IMR-90 (cell line): ENCODE data around the gene FAM114A2. TPM values are rescaled to one million over a fixed set of nuclear protein-coding genes. Genes with fewer than 3 reads are reported as not detected.
A peak's percentile ranks its signal among the peaks of the same experiment; 100 is the strongest.

Experiments used
- ATAC-seq: fragments of 200-7000 bp; cut with Tn5 transposase; 2 replicates; pipeline ENCODE4 v1.9.1; 2020; ENCODE audit warnings: low read depth, mild to moderate bottlenecking, moderate library complexity
- BruUV-seq: library from RNA; stranded (reverse); fragments of 400-500 nt; replicated peaks from 2 replicates; lab custom pipeline; 2021; lab: Mats Ljungman, UMichigan
- CTCF ChIA-PET: fragments of 300-600 bp; formaldehyde crosslinking; extraction: SDS; loops from one replicate; lab custom pipeline; 2021; ENCODE audit warnings: antibody characterized with exemption; lab: Yijun Ruan, JAX
- POLR2A ChIA-PET: fragments of 300-600 bp; sonication (Branson Sonifier 250); formaldehyde crosslinking; loops from one replicate; lab custom pipeline; 2022; ENCODE audit warnings: antibody characterized with exemption; ENCODE audit not compliant: unreplicated experiment; lab: Charles Lee
- DNase-seq: peaks from one replicate; pipeline ENCODE4 v3.0.0; 2013
- H2AFZ ChIP-seq: replicated peaks from 2 replicates; pipeline ENCODE3; 2013; ENCODE audit warnings: low read length, mild to moderate bottlenecking; ENCODE audit not compliant: poor library complexity
- H2AK5ac ChIP-seq: 2 replicates; pipeline ENCODE4 v1.6.1; 2013; ENCODE audit warnings: low read depth, low read length, inconsistent platforms
- H2AK9ac ChIP-seq: replicated peaks from 2 replicates; pipeline ENCODE3; 2013; ENCODE audit warnings: mild to moderate bottlenecking, low read depth, low read length, moderate library complexity; ENCODE audit not compliant: poor library complexity
- H2BK120ac ChIP-seq: 2 replicates; pipeline ENCODE4 v1.6.1; 2013; ENCODE audit warnings: low read depth, low read length, inconsistent platforms
- H2BK15ac ChIP-seq: 3 replicates; pipeline ENCODE4 v1.6.1; 2013; ENCODE audit warnings: low read depth, low read length, inconsistent platforms
- H2BK20ac ChIP-seq: 2 replicates; pipeline ENCODE4 v1.6.1; 2013; ENCODE audit warnings: low read depth, mild to moderate bottlenecking, inconsistent platforms, low read length, moderate library complexity
- H2BK5ac ChIP-seq: 2 replicates; pipeline ENCODE4 v1.6.1; 2013; ENCODE audit warnings: mild to moderate bottlenecking, low read depth, low read length, inconsistent platforms; ENCODE audit not compliant: poor library complexity, severe bottlenecking
- H3K14ac ChIP-seq: replicated peaks from 2 replicates; pipeline ENCODE4 v1.6.1; 2013; ENCODE audit warnings: low read depth, low read length, inconsistent platforms
- H3K18ac ChIP-seq: 2 replicates; pipeline ENCODE4 v1.6.1; 2013; ENCODE audit warnings: low read depth, low read length, control low read depth
- H3K23ac ChIP-seq: 2 replicates; pipeline ENCODE4 v1.6.1; 2013; ENCODE audit warnings: low read depth, low read length, inconsistent platforms
- H3K27ac ChIP-seq: 2 replicates; pipeline ENCODE4 v1.5.1; 2013; ENCODE audit warnings: mild to moderate bottlenecking, control low read depth, low read length; ENCODE audit not compliant: insufficient read depth
- H3K27me3 ChIP-seq: 2 replicates; pipeline ENCODE4 v1.6.1; 2013; ENCODE audit warnings: low read length; ENCODE audit not compliant: control insufficient read depth, insufficient read depth
- H3K36me3 ChIP-seq: 2 replicates; pipeline ENCODE4 v1.6.1; 2013; ENCODE audit warnings: low read length, mixed read lengths; ENCODE audit not compliant: control insufficient read depth, insufficient read depth
- H3K4ac ChIP-seq: 2 replicates; pipeline ENCODE4 v1.6.1; 2013; ENCODE audit warnings: low read depth, low read length, inconsistent platforms
- H3K4me1 ChIP-seq: 2 replicates; pipeline ENCODE4 v1.6.1; 2013; ENCODE audit warnings: low read length, mixed read lengths; ENCODE audit not compliant: control insufficient read depth, insufficient read depth
- H3K4me2 ChIP-seq: 2 replicates; pipeline ENCODE4 v1.6.1; 2013; ENCODE audit warnings: low read depth, mild to moderate bottlenecking, control low read depth, low read length, moderate library complexity
- H3K4me3 ChIP-seq: 2 replicates; pipeline ENCODE4 v1.5.1; 2013; ENCODE audit warnings: low read depth, mild to moderate bottlenecking, control low read depth, low read length, moderate library complexity; ENCODE audit not compliant: insufficient read depth
- H3K56ac ChIP-seq: 2 replicates; pipeline ENCODE4 v1.6.1; 2013; ENCODE audit warnings: low read length, inconsistent platforms; ENCODE audit not compliant: insufficient read depth; ENCODE audit errors: extremely low read depth
- H3K79me1 ChIP-seq, 2 experiments: 2 replicates each; pipeline ENCODE4 v1.6.1; 2013; ENCODE audit warnings: low read length in 2 of 2, inconsistent platforms in 1 of 2, low read depth in 1 of 2
- H3K9ac ChIP-seq: 2 replicates; pipeline ENCODE4 v1.6.1; 2013; ENCODE audit warnings: low read depth, low read length, control low read depth
- H3K9me1 ChIP-seq: 2 replicates; pipeline ENCODE4 v1.6.1; 2013; ENCODE audit warnings: low read length, inconsistent platforms; ENCODE audit not compliant: insufficient read depth
- H3K9me3 ChIP-seq: 2 replicates; pipeline ENCODE4 v1.6.1; 2013; ENCODE audit warnings: low read length; ENCODE audit not compliant: control insufficient read depth, insufficient read depth
- H4K20me1 ChIP-seq: 2 replicates; pipeline ENCODE4 v1.6.1; 2013; ENCODE audit warnings: low read length, inconsistent platforms; ENCODE audit not compliant: insufficient read depth
- H4K5ac ChIP-seq: 2 replicates; pipeline ENCODE4 v1.6.1; 2013; ENCODE audit warnings: mild to moderate bottlenecking, low read depth, low read length, control low read depth
- H4K8ac ChIP-seq, 2 experiments: 2 replicates each; pipeline ENCODE4 v1.6.1; 2013; ENCODE audit warnings: low read depth in 2 of 2, low read length in 2 of 2, control low read depth in 1 of 2, inconsistent platforms in 1 of 2
- H4K91ac ChIP-seq: 2 replicates; pipeline ENCODE4 v1.6.1; 2013; ENCODE audit warnings: low read depth, low read length, inconsistent platforms; ENCODE audit not compliant: insufficient read depth
- BHLHE40 ChIP-seq: fragments of 150-350 bp; IDR thresholded peaks from 2 replicates; pipeline ENCODE4 v1.6.1; 2016; ENCODE audit warnings: mild to moderate bottlenecking, low read depth, low read length
- CEBPB ChIP-seq: IDR thresholded peaks from 2 replicates; pipeline ENCODE4 v1.6.1; 2012; ENCODE audit warnings: low read depth, low read length, improper control_type of control experiment
- CHD1 ChIP-seq: IDR thresholded peaks from 2 replicates; pipeline ENCODE4 v1.6.1; 2012; ENCODE audit warnings: low read depth, low read length, improper control_type of control experiment
- ELK1 ChIP-seq: fragments of 150-350 bp; IDR thresholded peaks from 2 replicates; pipeline ENCODE4 v1.6.1; 2016; ENCODE audit warnings: low read depth, mild to moderate bottlenecking, low read length, moderate library complexity, borderline replicate concordance
- FOS ChIP-seq: fragments of 150-350 bp; IDR thresholded peaks from 2 replicates; pipeline ENCODE4 v1.6.1; 2016; ENCODE audit warnings: low read depth, low read length
- MAFK ChIP-seq: IDR thresholded peaks from 2 replicates; pipeline ENCODE4 v1.6.1; 2012; ENCODE audit warnings: low read depth, low read length, improper control_type of control experiment
- MXI1 ChIP-seq: IDR thresholded peaks from 2 replicates; pipeline ENCODE4 v1.6.1; 2012; ENCODE audit warnings: low read depth, mild to moderate bottlenecking, low read length, moderate library complexity, borderline replicate concordance
- NFE2L2 ChIP-seq: fragments of 150-350 bp; IDR thresholded peaks from 2 replicates; pipeline ENCODE4 v1.6.1; 2016; ENCODE audit warnings: low read depth, mild to moderate bottlenecking, low read length
- POLR2A ChIP-seq: IDR thresholded peaks from 2 replicates; pipeline ENCODE4 v1.6.1; 2012; ENCODE audit warnings: mild to moderate bottlenecking, low read depth, low read length
- RAD21 ChIP-seq: IDR thresholded peaks from 2 replicates; pipeline ENCODE4 v1.6.1; 2012; ENCODE audit warnings: low read length, improper control_type of control experiment
- RFX5 ChIP-seq: IDR thresholded peaks from 2 replicates; pipeline ENCODE4 v1.8.0; 2012; ENCODE audit warnings: low read depth, mild to moderate bottlenecking, low read length, moderate library complexity
- SMC3 ChIP-seq: fragments of 150-350 bp; IDR thresholded peaks from 2 replicates; pipeline ENCODE4 v1.6.1; 2016; ENCODE audit warnings: low read depth, mild to moderate bottlenecking, antibody characterized with exemption, low read length, moderate library complexity
- USF2 ChIP-seq: fragments of 150-350 bp; IDR thresholded peaks from 2 replicates; pipeline ENCODE4 v1.6.1; 2017; ENCODE audit warnings: mild to moderate bottlenecking, antibody characterized with exemption, low read length, low read depth
- WGBS, 2 experiments: methylation state at CpG; one replicate each; pipeline versions ENCODE4 v1.1.5 to v1.1.7; 2013; ENCODE audit warnings: missing lambda C conversion rate in 2 of 2; ENCODE audit not compliant: insufficient read length in 1 of 2; ENCODE audit errors: extremely low coverage in 2 of 2; 5-methylcytosine and 5-hydroxymethylcytosine counted together
- dilution Hi-C: fragments of 300-500 bp; cut with HindIII; formaldehyde crosslinking; loops from one replicate; pipeline ENCODE4 v1.14.3; 2018; ENCODE audit warnings: low sequenced_read_pairs; ENCODE audit not compliant: unreplicated experiment
- in situ Hi-C: fragments of 300-500 bp; cut with MboI; formaldehyde crosslinking; loops from 3 replicates; pipeline ENCODE4 v1.14.3; 2019; ENCODE audit warnings: low sequenced_read_pairs, inconsistent platforms, mixed read lengths
- intact Hi-C: fragments of 100-400 bp; cut with micrococcal nuclease; formaldehyde crosslinking; loops from 2 replicates; pipeline ENCODE4 v1.10.0; 2022
- polyA plus RNA-seq, 3 experiments: library from polyadenylated mRNA; depleted of rRNA; stranded (reverse); fragments of >200 nt; gene quantifications; 2 replicates each; pipeline ENCODE4 v1.2.3, GENCODE V29; 2012; ENCODE audit warnings: low replicate concordance in 1 of 3
- total RNA-seq: library from RNA; depleted of rRNA; stranded (reverse); fragments of >200 nt; gene quantifications from 2 replicates; pipeline ENCODE4 v1.2.3, GENCODE V29; 2012
- TF ChIP-seq, protein P1 (sequence below): conservative IDR thresholded peaks from 2 replicates; pipeline ENCODE4 v1.5.1; 2012; ENCODE audit warnings: mild to moderate bottlenecking, low read depth, low read length, improper control_type of control experiment

Gene FAM114A2
- total and polyA plus RNA-seq, 2 of the 4 experiments (the other 2 are of a cell fraction): 13.2 to 41.2 TPM

DNA sequence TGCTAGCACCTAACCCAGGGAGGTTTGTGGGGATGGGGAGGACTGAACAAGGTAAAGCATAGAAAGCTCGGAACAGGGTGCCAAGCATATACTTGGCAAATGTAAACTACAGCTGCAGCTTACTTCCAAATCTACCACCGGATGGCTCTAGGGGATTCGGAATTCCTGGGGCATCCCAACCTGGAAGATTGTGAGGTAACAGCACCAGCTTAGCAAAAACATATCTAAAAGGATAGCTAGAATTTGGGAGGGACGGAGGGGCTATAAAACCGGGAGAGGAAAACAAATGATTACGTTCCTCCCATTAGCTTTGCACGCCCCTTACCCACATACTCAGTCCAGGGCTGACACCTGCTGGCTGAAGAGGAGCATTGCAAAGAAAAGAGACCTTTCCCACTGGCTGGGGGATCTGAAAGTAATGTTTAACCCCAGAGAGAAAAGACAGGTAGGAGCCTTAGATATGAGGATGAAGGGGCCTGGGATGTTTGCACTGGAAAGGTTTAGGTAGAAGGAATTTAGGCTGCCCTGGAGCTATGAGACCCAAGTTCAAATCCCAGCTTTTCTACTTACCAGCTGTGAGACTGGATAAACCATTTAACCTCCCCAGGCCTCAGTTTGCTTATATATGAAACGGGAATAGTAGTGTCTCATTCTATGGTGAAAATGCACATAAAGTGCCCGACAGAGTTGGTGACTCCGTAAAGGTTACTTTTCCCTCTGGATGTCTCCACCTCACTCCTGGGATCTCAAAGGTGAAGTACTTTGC, 73.6 kb downstream of the FAM114A2 start:
- Histone ChIP-seq H3K9me1 (peaks cover 3% of the 10 kb centered on the region; the same call in 1 of the 2 replicates), H2AFZ (peak overlapping the region; percentile 90), H3K56ac (no peak overlapping the region), H3K27me3 (no peaks in the 10 kb centered on the region; the same call in 1 of the 2 replicates), H3K4me1 (peaks cover 8% of the 10 kb centered on the region), H3K23ac (no peak overlapping the region), H4K20me1 (no peaks in the 10 kb centered on the region), H3K9ac (0 out of 2 replicates have a peak overlapping the region, but pooled peaks have one; percentile 1), H2BK20ac (0 out of 2 replicates have a peak overlapping the region, but pooled peaks have one; percentile 53), H3K4ac (peak overlapping the region; percentile 58; the same call in 1 of the 2 replicates), H3K9me3 (no peaks in the 10 kb centered on the region), H4K5ac (peak overlapping the region; percentile 22; the same call in 1 of the 2 replicates), H2AK9ac (no peak overlapping the region), H4K8ac (peak overlapping the region in 1 of 2 experiments; percentile 34; a peak in 1 of 4 replicates), H2BK5ac (no peak overlapping the region), H3K27ac (no peak overlapping the region), H2AK5ac (no peak overlapping the region), H4K91ac (peak overlapping the region; percentile 43), H2BK15ac (no peak overlapping the region), H3K18ac (no peak overlapping the region), H3K36me3 (no peaks in the 10 kb centered on the region), H3K79me1 (no peaks in the 10 kb centered on the region), H3K4me3 (no peak overlapping the region), H2BK120ac (peak overlapping the region; percentile 74), H3K4me2 (peak overlapping the region; percentile 48), H3K14ac (no peak overlapping the region)
- ChIA-PET POLR2A (no interaction called here), CTCF (interaction anchor here (0.6 to 2.2 kb wide), 18 partner anchors 8 to 1451 kb away, joined by 3 to 27 read pairs (median 4); partner anchors contain the start of gene GRIA1)
- DNase-seq (peak; percentile 41), ATAC-seq (peak; percentile 97)
- no CpG with 5 or more reads among the region's 10 CpGs for WGBS, 2 experiments
- in situ Hi-C loops (loop anchor here (5.0 to 10.0 kb wide), 2 partner anchors 480 to 1438 kb away; no protein-coding TSS in a partner anchor), intact Hi-C loops (loop anchor here (1.0 to 10.0 kb wide), 5 partner anchors 138 to 1820 kb away; no protein-coding TSS in a partner anchor), dilution Hi-C loops (no loop called here)
- no TSS peak for BruUV-seq
- TF ChIP-seq FOS: no peak
- TF ChIP-seq ELK1: no peak
- TF ChIP-seq BHLHE40: no peak
- peak; percentile 97 for TF ChIP-seq SMC3
- no peak for TF ChIP-seq CHD1
- no peak for TF ChIP-seq MXI1
- TF ChIP-seq RFX5: no peak
- no peak for TF ChIP-seq CEBPB
- TF ChIP-seq USF2: no peak
- TF ChIP-seq, protein P1, sequence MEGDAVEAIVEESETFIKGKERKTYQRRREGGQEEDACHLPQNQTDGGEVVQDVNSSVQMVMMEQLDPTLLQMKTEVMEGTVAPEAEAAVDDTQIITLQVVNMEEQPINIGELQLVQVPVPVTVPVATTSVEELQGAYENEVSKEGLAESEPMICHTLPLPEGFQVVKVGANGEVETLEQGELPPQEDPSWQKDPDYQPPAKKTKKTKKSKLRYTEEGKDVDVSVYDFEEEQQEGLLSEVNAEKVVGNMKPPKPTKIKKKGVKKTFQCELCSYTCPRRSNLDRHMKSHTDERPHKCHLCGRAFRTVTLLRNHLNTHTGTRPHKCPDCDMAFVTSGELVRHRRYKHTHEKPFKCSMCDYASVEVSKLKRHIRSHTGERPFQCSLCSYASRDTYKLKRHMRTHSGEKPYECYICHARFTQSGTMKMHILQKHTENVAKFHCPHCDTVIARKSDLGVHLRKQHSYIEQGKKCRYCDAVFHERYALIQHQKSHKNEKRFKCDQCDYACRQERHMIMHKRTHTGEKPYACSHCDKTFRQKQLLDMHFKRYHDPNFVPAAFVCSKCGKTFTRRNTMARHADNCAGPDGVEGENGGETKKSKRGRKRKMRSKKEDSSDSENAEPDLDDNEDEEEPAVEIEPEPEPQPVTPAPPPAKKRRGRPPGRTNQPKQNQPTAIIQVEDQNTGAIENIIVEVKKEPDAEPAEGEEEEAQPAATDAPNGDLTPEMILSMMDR: peak; percentile 95
- peak; percentile 99 for TF ChIP-seq RAD21
- no peak for TF ChIP-seq NFE2L2
- TF ChIP-seq MAFK: no peak
- TF ChIP-seq POLR2A: peak; percentile 57
